ENCODE measurements around the gene KDSR. TPM values are rescaled to one million over a fixed set of nuclear protein-coding genes. Genes with fewer than 3 reads are reported as not detected.

KDSR gene
- total and polyA plus RNA-seq, 9 of the 15 experiments (the other 6 are each of a cell fraction or from before 2014, with no cell fraction given): 4.0 to 24.7 (median 12.4) TPM

GRCh38 chr18:63284827-63285733, 81.9 kb downstream of the KDSR start:
- Histone ChIP-seq H3K27me3 (ENCODE audit: control insufficient read depth in 2 of 2, insufficient read depth in 2 of 2, low read length in 2 of 2) (peaks cover 0 to 20% of the 10 kb centered on the region in 2 experiments; a peak in 3 of 5 replicates), H3K4me2 (ENCODE audit: insufficient read depth, low read length) (no peak overlapping the region), H3K27ac (ENCODE audit: extremely low read depth, low read depth, low read length) (no peak overlapping the region), H3K9me1 (ENCODE audit: control insufficient read depth, insufficient read depth, low read length) (no peaks in the 10 kb centered on the region), H3K9me3 (replicated peaks; ENCODE audit: control insufficient read depth, insufficient read depth, low read depth, low read length) (no peaks in the 10 kb centered on the region), H3K79me2 (ENCODE audit: control insufficient read depth, insufficient read depth, low read length) (no peaks in the 10 kb centered on the region), H2AFZ (ENCODE audit: low read depth, low read length) (no peak overlapping the region), H4K20me1 (replicated peaks; ENCODE audit: control insufficient read depth, insufficient read depth, low read length) (no peaks in the 10 kb centered on the region), H3K36me3 (ENCODE audit: control insufficient read depth, insufficient read depth, low read length) (no peaks in the 10 kb centered on the region), H3K9ac (ENCODE audit: insufficient read depth in 1 of 2, low read depth in 2 of 2, low read length in 2 of 2) (no peak overlapping the region), H3K4me3 (no peak overlapping the region), H3K4me1 (replicated peaks in 1 of 2; ENCODE audit: control insufficient read depth in 2 of 2, insufficient read depth in 2 of 2, low read length in 2 of 2) (no peaks in the 10 kb centered on the region)
- WGBS (ENCODE audit: insufficient coverage, low coverage, missing lambda C conversion rate): under 1% methylated on average over 13 of the region's 14 CpGs
- BruUV-seq (replicated peaks): no TSS peak
- ChIA-PET POLR2A (no interaction called here), CTCF (ENCODE audit: low intra/inter-chr PET ratio) (no interaction called here)
- in situ Hi-C loops (cut with MboI) (no loop called here), intact Hi-C loops (cut with micrococcal nuclease) (no loop called here)
- DNase-seq (ENCODE audit: extremely low read depth in 1 of 4, low spot score in 3 of 4) (no peak), FAIRE-seq (no peak), ATAC-seq (no peak)
- TF ChIP-seq PHF21A (IDR thresholded peaks at IDR 0.05; ENCODE audit: borderline replicate concordance, low read depth) (no peak), RB1 (IDR thresholded peaks at IDR 0.05; ENCODE audit: low read depth) (no peak), SIN3A (IDR thresholded peaks at IDR 0.05; ENCODE audit: borderline replicate concordance in 2 of 2, control insufficient read depth in 1 of 2, low read depth in 2 of 2, low read length in 2 of 2) (no peak), PTTG1 (tag; IDR thresholded peaks at IDR 0.05; ENCODE audit: low read depth) (no peak), MYNN (IDR thresholded peaks at IDR 0.05) (no peak), MYNN (CRISPR knock-in tag; IDR thresholded peaks at IDR 0.05) (no peak), ERF (CRISPR knock-in tag; IDR thresholded peaks at IDR 0.05) (no peak), JUN (IDR thresholded peaks at IDR 0.05; ENCODE audit: borderline replicate concordance, low read depth, low read length) (no peak), JUN (CRISPR knock-in tag; IDR thresholded peaks at IDR 0.05; ENCODE audit: borderline replicate concordance) (no peak), ETS1 (conservative IDR thresholded peaks at IDR 0.05; ENCODE audit: control insufficient read depth, low read depth, low read length) (no peak), NFATC3 (IDR thresholded peaks at IDR 0.05) (no peak), EZH2 (IDR thresholded peaks at IDR 0.05; ENCODE audit: borderline replicate concordance, low read depth, low read length) (no peak), CLOCK (CRISPR knock-in tag; IDR thresholded peaks at IDR 0.05; ENCODE audit: borderline replicate concordance) (no peak), ELF1 (tag; IDR thresholded peaks at IDR 0.05) (no peak), ILK (tag; IDR thresholded peaks at IDR 0.05; ENCODE audit: borderline replicate concordance, low read depth) (no peak), DACH1 (IDR thresholded peaks at IDR 0.05; ENCODE audit: partially characterized antibody) (no peak), POLR2AphosphoS2 (IDR thresholded peaks at IDR 0.05; ENCODE audit: low read length) (no peak), RCOR1 (IDR thresholded peaks at IDR 0.05; ENCODE audit: borderline replicate concordance in 1 of 2, low read depth in 2 of 2, low read length in 2 of 2) (no peak)
